Measurements from ENCODE around the gene COX6B1. TPM values are rescaled to one million over a fixed set of nuclear protein-coding genes. Genes with fewer than 3 reads are reported as not detected.
"Not testable (repeated sequence)": the region's sequence is repeated elsewhere in the genome, so short reads cannot be mapped to it uniquely, and the experiment has no call there.

The COX6B1 gene
- total RNA-seq = 100 to 1,000 TPM; 394 to 417 TPM

DNA sequence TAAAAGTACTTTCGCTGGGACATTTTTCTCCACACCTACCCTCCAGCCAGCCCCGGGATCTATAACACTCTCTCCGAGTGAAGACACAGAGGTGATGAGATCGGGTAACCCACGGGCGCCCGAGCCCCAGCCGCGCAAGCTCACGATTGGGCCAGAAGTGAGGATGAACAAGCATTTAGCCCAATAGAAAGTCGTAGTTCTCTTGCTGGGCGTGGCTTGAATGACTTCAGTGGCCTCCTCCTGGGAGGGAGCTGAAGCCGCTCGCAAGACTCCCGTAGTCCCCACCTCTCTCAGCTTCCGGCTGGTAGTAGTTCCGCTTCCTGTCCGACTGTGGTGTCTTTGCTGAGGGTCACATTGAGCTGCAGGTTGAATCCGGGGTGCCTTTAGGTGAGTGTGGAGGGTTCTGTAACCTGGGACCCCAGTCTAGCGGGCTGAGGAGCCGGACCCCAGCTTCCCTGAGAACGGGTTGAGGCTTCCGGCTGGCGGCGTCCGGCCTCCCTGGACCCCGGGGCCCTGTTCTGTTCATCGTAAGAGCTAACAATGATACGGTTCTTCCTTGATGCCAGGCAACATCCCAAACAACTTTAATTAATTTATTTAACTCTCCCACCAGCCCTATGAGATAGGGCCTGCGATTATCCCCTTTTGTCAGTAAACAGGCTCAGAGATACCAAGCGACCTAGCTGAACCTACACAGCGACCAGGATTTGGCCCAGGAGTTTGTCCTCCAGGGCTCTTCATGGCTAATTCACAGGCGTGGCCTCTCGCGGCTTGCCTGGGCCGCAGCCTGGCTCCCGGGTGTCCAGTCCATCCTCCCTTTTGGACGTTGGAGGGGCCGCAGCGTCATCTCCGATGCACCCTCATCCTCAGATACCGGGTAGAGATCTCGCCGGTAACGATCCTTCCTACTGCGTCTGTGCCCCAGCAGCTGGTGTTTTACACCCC is at the start of gene COX6B1:
Gene COX6B1, plus strand, starts transcription at position 307 of the 945 bp plus-strand sequence. CDS start 2,921 bp downstream, outside the sequence.
- Mint-ChIP-seq H3K4me3 (peak within 1 kb of the TSS; percentile 96), H3K9me3 (ENCODE audit: low read depth) (no peaks in the 10 kb centered on the region), H3K27me3 (no peaks in the 10 kb centered on the region), H3K27ac (peak within 1 kb of the TSS; percentile 93), H3K36me3 (peaks cover 16% of the 10 kb centered on the region), H3K4me1 (peaks cover 44% of the 10 kb centered on the region)
- ATAC-seq (peak; percentile 72), DNase-seq (peak; percentile 98)
- CTCF ChIA-PET = interaction anchor here (0.5 to 2.1 kb wide), 9 partner anchors 13 to 522 kb away, joined by 3 to 13 read pairs (median 4); partner anchors contain the start of genes HAUS5 and WDR62

DNA sequence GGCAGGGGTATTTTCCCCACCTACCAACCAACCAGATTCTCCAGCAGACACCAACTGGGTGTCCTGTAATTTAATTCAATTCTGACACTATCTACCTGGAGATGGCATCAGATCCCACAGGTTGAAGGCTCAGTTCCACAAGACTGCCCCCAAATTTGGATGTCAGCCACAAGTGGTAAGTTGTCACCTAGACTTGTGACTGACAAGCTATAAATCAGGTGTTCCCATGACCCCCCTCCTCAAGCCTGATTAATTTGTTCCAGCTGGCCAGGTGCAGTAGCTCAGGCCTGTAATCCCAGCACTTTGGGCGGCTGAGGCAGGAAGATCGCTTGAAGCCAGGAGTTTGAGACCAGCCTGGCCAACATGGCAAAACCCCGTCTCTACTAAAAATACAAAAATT is 46.2 kb upstream of the COX6B1 start:
- Mint-ChIP-seq H3K4me1 (no peaks in the 10 kb centered on the region), H3K9me3 (ENCODE audit: low read depth) (no peaks in the 10 kb centered on the region), H3K27ac (no peak overlapping the region), H3K36me3 (no peaks in the 10 kb centered on the region), H3K4me3 (no peak overlapping the region), H3K27me3 (peaks cover 16% of the 10 kb centered on the region)
- CTCF ChIA-PET = interaction anchor here (0.9 kb wide), 1 partner anchor 92 kb away, joined by 3 read pairs; no protein-coding TSS in a partner anchor
- DNase-seq (no peak), ATAC-seq (no peak)

DNA sequence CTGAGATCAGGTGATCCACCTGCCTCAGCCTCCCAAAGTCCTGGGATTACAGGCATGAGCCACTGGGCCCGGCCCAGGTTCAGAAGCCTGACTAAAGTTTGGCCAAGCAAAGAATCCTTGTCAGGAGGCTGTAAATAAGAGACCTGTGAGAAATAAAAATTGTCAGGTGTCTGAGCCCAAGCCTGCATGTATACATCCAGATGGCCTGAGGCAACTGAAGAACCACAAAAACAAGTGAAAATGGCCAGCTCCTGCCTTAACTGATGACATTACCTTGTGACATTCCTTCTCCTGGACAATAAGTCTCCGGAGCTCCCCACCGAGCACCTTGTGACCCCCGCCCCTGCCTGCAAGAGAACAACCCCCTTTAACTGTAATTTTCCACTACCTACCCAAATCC is 43.7 kb upstream of the COX6B1 start:
- H3K9me3 Mint-ChIP-seq (ENCODE audit: low read depth); H3K27ac Mint-ChIP-seq; H3K27me3 Mint-ChIP-seq; DNase-seq; ATAC-seq; H3K4me1 Mint-ChIP-seq; H3K4me3 Mint-ChIP-seq; H3K36me3 Mint-ChIP-seq; CTCF ChIA-PET: not testable (repeated sequence)

DNA sequence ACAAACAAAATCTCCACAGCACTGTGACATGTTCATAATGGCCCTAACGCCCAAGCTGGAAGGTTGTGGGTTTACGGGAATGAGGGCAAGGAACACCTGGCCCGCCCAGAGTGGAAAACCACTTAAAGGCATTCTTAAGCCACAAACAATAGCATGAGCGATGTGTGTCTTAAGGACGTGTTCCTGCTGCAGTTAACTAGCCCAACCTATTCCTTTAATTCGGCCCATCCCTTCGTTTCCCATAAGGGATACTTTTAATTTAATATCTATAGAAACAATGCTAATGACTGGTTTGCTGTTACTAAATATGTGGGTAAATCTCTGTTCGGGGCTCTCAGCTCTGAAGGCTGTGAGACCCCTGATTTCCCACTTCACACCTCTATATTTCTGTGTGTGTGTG is 41.0 kb upstream of the COX6B1 start:
- not testable (repeated sequence) for H3K27me3 Mint-ChIP-seq

DNA sequence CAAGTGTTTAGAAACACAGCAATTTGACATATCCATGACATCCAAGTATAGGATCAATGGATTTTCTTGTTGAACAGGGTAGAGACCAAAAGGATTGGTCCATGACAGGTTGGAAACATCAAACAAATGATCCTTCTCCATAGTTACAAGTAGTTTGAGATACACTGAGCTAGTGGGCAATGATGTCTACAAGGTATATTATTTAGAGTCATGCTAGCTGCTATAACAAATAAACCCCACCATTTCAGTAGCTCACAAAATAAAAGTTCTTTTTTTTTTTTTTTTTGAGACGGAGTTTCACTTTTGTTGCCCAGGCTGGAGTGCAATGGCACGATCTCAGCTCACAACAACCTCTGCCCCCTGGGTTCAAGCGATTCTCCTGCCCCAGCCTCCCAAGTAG is 40.5 kb upstream of the COX6B1 start:
- no peaks in the 10 kb centered on the region for H3K27me3 Mint-ChIP-seq
- no peak overlapping the region for H3K27ac Mint-ChIP-seq
- DNase-seq = no peak
- peaks cover 26% of the 10 kb centered on the region for H3K4me1 Mint-ChIP-seq
- CTCF ChIA-PET = interaction anchor here (0.6 to 1.0 kb wide), 4 partner anchors 16 to 98 kb away, joined by 3 to 4 read pairs (median 4); no protein-coding TSS in a partner anchor
- peaks cover 9% of the 10 kb centered on the region for H3K36me3 Mint-ChIP-seq
- peaks cover 9% of the 10 kb centered on the region for H3K9me3 Mint-ChIP-seq (ENCODE audit: low read depth)
- no peak for ATAC-seq
- no peak overlapping the region for H3K4me3 Mint-ChIP-seq

More for the DNA sequence above, 41.0 kb upstream of the COX6B1 start:
- CTCF ChIA-PET = interaction anchor here (0.6 to 1.0 kb wide), 2 partner anchors 26 to 98 kb away, joined by 3 to 4 read pairs; no protein-coding TSS in a partner anchor
- not testable (repeated sequence) for H3K9me3 Mint-ChIP-seq (ENCODE audit: low read depth); H3K27ac Mint-ChIP-seq; H3K36me3 Mint-ChIP-seq; DNase-seq; ATAC-seq; H3K4me3 Mint-ChIP-seq
- peaks cover 23% of the 10 kb centered on the region for H3K4me1 Mint-ChIP-seq

- Mint-ChIP-seq H3K27ac (peak overlapping the region; percentile 16), H3K4me1 (peaks cover 30% of the 10 kb centered on the region), H3K4me3 (no peak overlapping the region), H3K27me3 (no peaks in the 10 kb centered on the region), H3K9me3 (ENCODE audit: low read depth) (peaks cover 9% of the 10 kb centered on the region), H3K36me3 (peaks cover 9% of the 10 kb centered on the region)
- CTCF ChIA-PET = interaction anchor here (0.7 to 1.0 kb wide), 2 partner anchors 16 to 37 kb away, joined by 3 to 4 read pairs; no protein-coding TSS in a partner anchor
- no peak for DNase-seq
- ATAC-seq = no peak
These were observed 39.9 kb upstream of the COX6B1 start for GRCh38 chr19:35608251-35608650.

- DNase-seq = peak; percentile 65
- peaks cover 9% of the 10 kb centered on the region for H3K9me3 Mint-ChIP-seq (ENCODE audit: low read depth)
- no peaks in the 10 kb centered on the region for H3K27me3 Mint-ChIP-seq
- H3K27ac Mint-ChIP-seq = peak overlapping the region; percentile 79
- peaks cover 40% of the 10 kb centered on the region for H3K4me1 Mint-ChIP-seq
- ATAC-seq = peak; percentile 28
- no peak overlapping the region for H3K4me3 Mint-ChIP-seq
- CTCF ChIA-PET = interaction anchor here (1.0 to 1.4 kb wide), 2 partner anchors 18 to 38 kb away, joined by 3 read pairs; partner anchors contain the start of gene COX6B1
- H3K36me3 Mint-ChIP-seq = peaks cover 9% of the 10 kb centered on the region
These were observed 38.2 kb upstream of the COX6B1 start for GRCh38 chr19:35609851-35610353.

DNA sequence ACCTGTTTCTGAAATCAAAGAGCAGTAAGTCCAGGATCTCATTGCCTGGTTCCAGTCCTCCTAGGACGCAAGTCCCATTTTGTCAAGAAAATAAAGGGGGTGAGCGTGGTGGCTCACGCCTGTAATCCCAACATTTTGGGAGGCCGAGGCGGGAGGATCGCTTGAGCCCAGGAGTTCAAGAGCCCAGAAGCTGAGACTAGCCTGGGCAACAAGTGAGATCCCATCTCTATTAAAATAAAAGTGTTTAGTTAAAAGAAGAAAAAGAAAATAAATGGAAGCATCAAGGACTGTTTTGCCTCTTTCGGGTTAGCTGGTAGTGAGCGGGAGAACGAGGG is 35.9 kb upstream of the COX6B1 start:
- Mint-ChIP-seq H3K4me1 (peaks cover 42% of the 10 kb centered on the region), H3K36me3 (peaks cover 17% of the 10 kb centered on the region), H3K27me3 (no peaks in the 10 kb centered on the region), H3K9me3 (ENCODE audit: low read depth) (peaks cover 9% of the 10 kb centered on the region), H3K4me3 (peak overlapping the region; percentile 82), H3K27ac (peak overlapping the region; percentile 95)
- DNase-seq = no peak
- ATAC-seq = no peak
- CTCF ChIA-PET = interaction anchor here (1.0 to 3.1 kb wide), 4 partner anchors 30 to 64 kb away, joined by 3 to 11 read pairs (median 5); partner anchors contain the start of gene COX6B1

- Mint-ChIP-seq H3K4me1 (peaks cover 42% of the 10 kb centered on the region), H3K36me3 (peaks cover 14% of the 10 kb centered on the region), H3K27ac (peak within 1 kb of the TSS; percentile 95), H3K4me3 (peak within 1 kb of the TSS; percentile 82), H3K9me3 (ENCODE audit: low read depth) (peaks cover 5% of the 10 kb centered on the region), H3K27me3 (no peaks in the 10 kb centered on the region)
- CTCF ChIA-PET = interaction anchor here (0.7 to 3.1 kb wide), 6 partner anchors 30 to 207 kb away, joined by 3 to 11 read pairs (median 4); partner anchors contain the start of gene COX6B1
- peak; percentile 96 for DNase-seq
- peak; percentile 97 for ATAC-seq
These were observed 35.4 kb upstream of the COX6B1 start, which contains the start of gene HAUS5 for GRCh38 chr19:35612559-35613321. HAUS5 (plus strand) TSS chr19:35612735; CDS start chr19:35612795, 60 bp downstream.

- DNase-seq = no peak
- CTCF ChIA-PET = interaction anchor here (0.7 to 3.1 kb wide), 4 partner anchors 35 to 206 kb away, joined by 3 to 11 read pairs (median 6); partner anchors contain the start of gene COX6B1
- Mint-ChIP-seq H3K27me3 (no peaks in the 10 kb centered on the region), H3K4me3 (peak overlapping the region; percentile 82), H3K27ac (peak overlapping the region; percentile 95), H3K4me1 (peaks cover 40% of the 10 kb centered on the region), H3K9me3 (ENCODE audit: low read depth) (peaks cover 3% of the 10 kb centered on the region), H3K36me3 (peaks cover 10% of the 10 kb centered on the region)
- ATAC-seq = no peak
These were observed 34.5 kb upstream of the COX6B1 start for GRCh38 chr19:35613574-35613973.

GRCh38 chr19:35615036-35615435 is 33.1 kb upstream of the COX6B1 start:
- Mint-ChIP-seq H3K27ac (no peak overlapping the region), H3K4me1 (peaks cover 29% of the 10 kb centered on the region), H3K27me3 (no peaks in the 10 kb centered on the region), H3K4me3 (no peak overlapping the region), H3K36me3 (peaks cover 8% of the 10 kb centered on the region), H3K9me3 (ENCODE audit: low read depth) (no peaks in the 10 kb centered on the region)
- ATAC-seq (no peak), DNase-seq (no peak)
- CTCF ChIA-PET = no interaction called here

- Mint-ChIP-seq H3K27ac (no peak overlapping the region), H3K4me3 (no peak overlapping the region), H3K36me3 (peaks cover 13% of the 10 kb centered on the region), H3K4me1 (peaks cover 7% of the 10 kb centered on the region), H3K27me3 (no peaks in the 10 kb centered on the region), H3K9me3 (ENCODE audit: low read depth) (no peaks in the 10 kb centered on the region)
- CTCF ChIA-PET = no interaction called here
- ATAC-seq = no peak
- no peak for DNase-seq
These were observed 29.3 kb upstream of the COX6B1 start for GRCh38 chr19:35618857-35619256.

Measured in activated CD8-positive, alpha-beta memory T cell treated with anti-CD3 and anti-CD28 coated beads, Interleukin-2, amount 10 ng/mL, durations not matched to agents 7 days and 5 days (primary cell).